Measurements from ENCODE around the gene CNTNAP5.

DNA sequence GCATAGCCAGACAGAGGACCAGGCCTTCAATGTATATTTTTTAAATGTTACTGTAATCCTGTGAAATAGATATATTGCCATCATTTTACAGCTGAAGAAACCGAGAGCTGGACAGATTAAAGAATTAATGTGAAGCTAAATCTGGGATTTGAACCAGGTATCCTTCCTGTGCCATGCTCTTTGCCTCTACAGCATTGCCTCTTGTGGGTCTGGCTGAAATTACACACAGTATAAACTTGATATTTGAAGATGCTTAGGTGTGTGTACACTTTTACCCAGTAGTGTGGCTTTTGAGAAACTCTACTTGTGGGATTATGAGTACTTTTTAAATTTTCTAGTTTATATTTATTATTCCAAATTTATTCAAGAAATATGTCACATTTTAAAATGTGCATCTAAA, 264.5 kb downstream of the CNTNAP5 start:
- TF ChIP-seq, protein P1, sequence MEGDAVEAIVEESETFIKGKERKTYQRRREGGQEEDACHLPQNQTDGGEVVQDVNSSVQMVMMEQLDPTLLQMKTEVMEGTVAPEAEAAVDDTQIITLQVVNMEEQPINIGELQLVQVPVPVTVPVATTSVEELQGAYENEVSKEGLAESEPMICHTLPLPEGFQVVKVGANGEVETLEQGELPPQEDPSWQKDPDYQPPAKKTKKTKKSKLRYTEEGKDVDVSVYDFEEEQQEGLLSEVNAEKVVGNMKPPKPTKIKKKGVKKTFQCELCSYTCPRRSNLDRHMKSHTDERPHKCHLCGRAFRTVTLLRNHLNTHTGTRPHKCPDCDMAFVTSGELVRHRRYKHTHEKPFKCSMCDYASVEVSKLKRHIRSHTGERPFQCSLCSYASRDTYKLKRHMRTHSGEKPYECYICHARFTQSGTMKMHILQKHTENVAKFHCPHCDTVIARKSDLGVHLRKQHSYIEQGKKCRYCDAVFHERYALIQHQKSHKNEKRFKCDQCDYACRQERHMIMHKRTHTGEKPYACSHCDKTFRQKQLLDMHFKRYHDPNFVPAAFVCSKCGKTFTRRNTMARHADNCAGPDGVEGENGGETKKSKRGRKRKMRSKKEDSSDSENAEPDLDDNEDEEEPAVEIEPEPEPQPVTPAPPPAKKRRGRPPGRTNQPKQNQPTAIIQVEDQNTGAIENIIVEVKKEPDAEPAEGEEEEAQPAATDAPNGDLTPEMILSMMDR (IDR thresholded peaks at IDR 0.05 in 4 of 5, conservative IDR thresholded peaks at IDR 0.05 in 1 of 5), result no peak
- no peak for TF ChIP-seq POLR2A (IDR thresholded peaks at IDR 0.05)

All from gastrocnemius medialis (tissue), 4 donors.